Omental fat pad (tissue), 4 donors: ENCODE measurements around the gene MINK1. TPM values are rescaled to one million over a fixed set of nuclear protein-coding genes. Genes with fewer than 3 reads are reported as not detected.

Experiments used
- ATAC-seq: fragments of 150-250 bp; one replicate; pipeline ENCODE4 v1.9.1; 2016; ENCODE audit warnings: mild to moderate bottlenecking, moderate library complexity; ENCODE audit not compliant: low FRiP score
- DNase-seq: peaks from one replicate; pipeline ENCODE4 v3.0.0-alpha.2; 2019; ENCODE audit warnings: low spot score
- CTCF ChIP-seq, 3 donors: fragments of 450-650 bp; IDR thresholded peaks; one replicate each; pipeline ENCODE4 v1.5.1; 2016 to 2017; ENCODE audit warnings: antibody characterized with exemption in 3 of 3, mild to moderate bottlenecking in 3 of 3, moderate library complexity in 2 of 3
- total RNA-seq, 4 donors: library from RNA; depleted of rRNA; stranded (reverse); fragments of >200 nt; gene quantifications; one replicate each; pipeline ENCODE4 v1.1.0, GENCODE V29; 2016

The MINK1 gene
- total RNA-seq, 4 donors from 2014 or later, result 24.4 to 57.8 (median 31.9) TPM

- no peak for ATAC-seq
- DNase-seq, result no peak
- no peak for TF ChIP-seq CTCF (IDR thresholded peaks at IDR 0.05)
Observed at GRCh38 chr17:4789701-4789950, 43.5 kb upstream of the MINK1 start.

GRCh38 chr17:4789951-4790704 is 43.0 kb upstream of the MINK1 start:
- ATAC-seq (peak; percentile 95), DNase-seq (peak; percentile 65)
- peak in 1 of 3 donors; percentile 2 for TF ChIP-seq CTCF (IDR thresholded peaks at IDR 0.05)

- no peak for TF ChIP-seq CTCF (IDR thresholded peaks at IDR 0.05)
Observed at GRCh38 chr17:4790705-4791088, 42.4 kb upstream of the MINK1 start.

GRCh38 chr17:4795168-4795567 is 38.0 kb upstream of the MINK1 start:
- no peak for TF ChIP-seq CTCF (IDR thresholded peaks at IDR 0.05)
- DNase-seq (no peak), ATAC-seq (no peak)

More at GRCh38 chr17:4790705-4791088, 42.4 kb upstream of the MINK1 start:
- ATAC-seq, result no peak
- no peak for DNase-seq

GRCh38 chr17:4796552-4796920 is 36.6 kb upstream of the MINK1 start:
- no peak for TF ChIP-seq CTCF (IDR thresholded peaks at IDR 0.05)
- ATAC-seq, result no peak
- DNase-seq, result no peak

GRCh38 chr17:4800462-4801196 is 32.5 kb upstream of the MINK1 start:
- no peak for TF ChIP-seq CTCF (IDR thresholded peaks at IDR 0.05)
- ATAC-seq, result no peak
- no peak for DNase-seq

GRCh38 chr17:4802228-4802627 is 30.9 kb upstream of the MINK1 start, which contains the start of gene C17orf114:
C17orf114 (minus strand) TSS chr17:4802328.
- ATAC-seq (no peak), DNase-seq (no peak)
- TF ChIP-seq CTCF (IDR thresholded peaks at IDR 0.05), result no peak
